Kidney (tissue), 14 donors: Measurements from ENCODE around the gene MCAM. TPM values are rescaled to one million over a fixed set of nuclear protein-coding genes. Genes with fewer than 3 reads are reported as not detected.

Source experiments
- DNase-seq, 5 donors: peaks; one replicate each; pipeline ENCODE4 v3.0.0-alpha.2; 2013 to 2020
- FAIRE-seq: peaks from 2 replicates; lab custom pipeline; 2012; peaks lifted over from hg19 to GRCh38; lab: Jason Lieb, UNC
- H3K27ac ChIP-seq, 2 donors: one replicate each; pipeline ENCODE4 v1.7.0; 2013; ENCODE audit warnings: low read depth in 2 of 2, low read length in 2 of 2, inconsistent platforms in 1 of 2
- H3K27me3 ChIP-seq: one replicate; pipeline ENCODE4 v1.7.1; 2013; ENCODE audit warnings: low read length, inconsistent platforms; ENCODE audit not compliant: control insufficient read depth, insufficient read depth
- H3K36me3 ChIP-seq, 3 donors: one replicate each; pipeline versions ENCODE4 v1.7.0 to v1.7.1; 2013; ENCODE audit warnings: low read length in 3 of 3, control low read depth in 1 of 3, inconsistent platforms in 1 of 3; ENCODE audit not compliant: insufficient read depth in 3 of 3, control insufficient read depth in 2 of 3
- H3K4me1 ChIP-seq, 3 donors: one replicate each; pipeline versions ENCODE4 v1.7.0 to v1.7.1; 2013; ENCODE audit warnings: low read length in 3 of 3, inconsistent platforms in 1 of 3, low read depth in 1 of 3; ENCODE audit not compliant: control insufficient read depth in 2 of 3, insufficient read depth in 2 of 3
- H3K4me3 ChIP-seq, 3 donors: one replicate each; pipeline versions ENCODE4 v1.7.0 to v1.8.1; 2013; ENCODE audit warnings: low read length in 3 of 3, control low read depth in 1 of 3, inconsistent platforms in 1 of 3
- H3K9ac ChIP-seq, 3 donors: one replicate each; pipeline versions ENCODE4 v1.7.0 to v1.7.1; 2013; ENCODE audit warnings: low read length in 3 of 3, control low read depth in 1 of 3, inconsistent platforms in 1 of 3
- H3K9me3 ChIP-seq, 3 donors: one replicate each; pipeline versions ENCODE4 v1.7.0 to v1.7.1; 2013; ENCODE audit warnings: low read length in 3 of 3, control low read depth in 1 of 3, inconsistent platforms in 1 of 3; ENCODE audit not compliant: control insufficient read depth in 2 of 3, insufficient read depth in 1 of 3
- CTCF ChIP-seq: IDR thresholded peaks from 3 replicates; pipeline ENCODE4 v1.5.1; 2012; ENCODE audit warnings: mild to moderate bottlenecking, moderate library complexity, borderline replicate concordance; ENCODE audit not compliant: insufficient read depth; ENCODE audit errors: extremely low read depth
- intact Hi-C: fragments of 100-400 bp; cut with DNase I; formaldehyde crosslinking; loops from one replicate; pipeline ENCODE4 v1.11.1; 2022
- polyA plus RNA-seq: library from polyadenylated mRNA; stranded (reverse); fragments of 350-450 nt; fragmentation: Illumina TruSeq; extraction: RNeasy Lipid Tissue Mini Kit (QIAGEN cat#74804); gene quantifications from one replicate; pipeline ENCODE4 v1.2.3, GENCODE V29; 2014; ENCODE audit warnings: low read depth, low replicate concordance; ENCODE audit not compliant: insufficient read depth
- total RNA-seq: library from RNA; stranded (reverse); fragmentation: NEBNext Ultra II Directional; extraction: Animal tissue kit (Norgen Biotek cat#: 25700); gene quantifications from one replicate; pipeline ENCODE4 v1.2.1, GENCODE V29; 2021
- donor health status: control.
- donor health status: control.
- donor health status: control.
- donor health status: control.
- donor health status: control.
- donor health status: DM: yes; HTN: yes; CAD: no.
- donor health status: Normal renal cell carcinoma (clear cell type).

Gene MCAM
- total and polyA plus RNA-seq, 2 donors from 2014 or later: 42.1 to 137 TPM

- DNase-seq: peak in 2 of 5 donors; percentile 47 to 65
- intact Hi-C loops: no loop called here
- Histone ChIP-seq H3K27me3 (no peaks in the 10 kb centered on the region), H3K9me3 (no peaks in the 10 kb centered on the region), H3K36me3 (peaks cover 0 to 6% (median 2%) of the 10 kb centered on the region in 3 donors), H3K4me1 (peaks cover 0 to 2% (median 0%) of the 10 kb centered on the region in 3 donors), H3K27ac (no peak overlapping the region), H3K4me3 (no peak overlapping the region), H3K9ac (no peak overlapping the region)
- peak; percentile 60 for FAIRE-seq
- peak; percentile 30 for TF ChIP-seq CTCF
Observed at GRCh38 chr11:119284344-119285157, 32.4 kb downstream of the MCAM start.

GRCh38 chr11:119282495-119282894 is 34.4 kb downstream of the MCAM start:
- Histone ChIP-seq H3K36me3 (peaks cover 5 to 10% (median 6%) of the 10 kb centered on the region in 3 donors), H3K27me3 (no peaks in the 10 kb centered on the region), H3K9ac (no peak overlapping the region), H3K4me1 (peaks cover 0 to 2% (median 0%) of the 10 kb centered on the region in 3 donors), H3K4me3 (no peak overlapping the region), H3K27ac (no peak overlapping the region), H3K9me3 (no peaks in the 10 kb centered on the region)
- intact Hi-C loops: no loop called here
- FAIRE-seq (no peak), DNase-seq (no peak)
- TF ChIP-seq CTCF: no peak

GRCh38 chr11:119277660-119278059 is 39.3 kb downstream of the MCAM start:
- intact Hi-C loops: no loop called here
- H3K4me1 ChIP-seq: peaks cover 0 to 5% (median 3%) of the 10 kb centered on the region in 3 donors
- H3K27me3 ChIP-seq: no peaks in the 10 kb centered on the region
- TF ChIP-seq CTCF: no peak
- H3K4me3 ChIP-seq: no peak overlapping the region
- no peak overlapping the region for H3K27ac ChIP-seq
- H3K36me3 ChIP-seq: peaks cover 5 to 8% (median 6%) of the 10 kb centered on the region in 3 donors
- H3K9ac ChIP-seq: no peak overlapping the region
- FAIRE-seq: no peak
- no peak for DNase-seq
- no peaks in the 10 kb centered on the region for H3K9me3 ChIP-seq
